ENCODE measurements around the gene GYG2.
A peak's percentile ranks its signal among the peaks of the same experiment; 100 is the strongest.
"Not testable (repeated sequence)": the region's sequence is repeated elsewhere in the genome, so short reads cannot be mapped to it uniquely, and the experiment has no call there.

Gene GYG2

DNA sequence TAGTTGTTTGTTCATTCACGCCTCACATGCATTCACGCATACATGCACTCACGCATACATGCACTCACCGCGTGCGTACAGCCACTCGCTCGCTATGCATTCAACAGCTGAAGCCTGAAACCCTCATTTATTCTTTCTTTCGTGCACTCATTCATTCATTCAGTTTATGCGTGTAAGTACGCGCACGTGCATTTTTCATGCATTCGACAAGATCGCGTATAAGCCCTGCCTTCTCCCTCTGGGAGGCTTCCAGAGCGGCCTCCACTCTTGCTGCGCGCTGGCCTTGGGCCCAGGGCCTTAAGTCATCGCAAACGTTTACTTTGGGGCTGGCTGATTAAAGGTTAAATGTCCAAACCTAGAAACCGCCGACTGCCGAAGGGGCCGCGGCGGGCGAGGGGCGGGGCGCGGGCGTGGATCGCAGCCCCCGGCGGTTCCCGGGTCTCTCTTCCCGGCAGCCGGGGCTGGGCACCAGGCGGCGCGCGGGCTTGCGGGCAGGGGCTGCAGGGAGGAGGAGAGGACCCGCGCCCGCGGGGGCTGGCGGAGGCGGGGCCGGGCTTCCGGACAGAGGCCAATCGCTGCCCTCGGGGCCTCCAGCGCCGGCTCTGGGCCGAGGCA, at the start of gene GYG2:
GYG2 (plus strand) TSS at position 587 of the 615 bp plus-strand sequence. CDS start 1,259 bp downstream, outside the sequence.
- no peak for DNase-seq

DNA sequence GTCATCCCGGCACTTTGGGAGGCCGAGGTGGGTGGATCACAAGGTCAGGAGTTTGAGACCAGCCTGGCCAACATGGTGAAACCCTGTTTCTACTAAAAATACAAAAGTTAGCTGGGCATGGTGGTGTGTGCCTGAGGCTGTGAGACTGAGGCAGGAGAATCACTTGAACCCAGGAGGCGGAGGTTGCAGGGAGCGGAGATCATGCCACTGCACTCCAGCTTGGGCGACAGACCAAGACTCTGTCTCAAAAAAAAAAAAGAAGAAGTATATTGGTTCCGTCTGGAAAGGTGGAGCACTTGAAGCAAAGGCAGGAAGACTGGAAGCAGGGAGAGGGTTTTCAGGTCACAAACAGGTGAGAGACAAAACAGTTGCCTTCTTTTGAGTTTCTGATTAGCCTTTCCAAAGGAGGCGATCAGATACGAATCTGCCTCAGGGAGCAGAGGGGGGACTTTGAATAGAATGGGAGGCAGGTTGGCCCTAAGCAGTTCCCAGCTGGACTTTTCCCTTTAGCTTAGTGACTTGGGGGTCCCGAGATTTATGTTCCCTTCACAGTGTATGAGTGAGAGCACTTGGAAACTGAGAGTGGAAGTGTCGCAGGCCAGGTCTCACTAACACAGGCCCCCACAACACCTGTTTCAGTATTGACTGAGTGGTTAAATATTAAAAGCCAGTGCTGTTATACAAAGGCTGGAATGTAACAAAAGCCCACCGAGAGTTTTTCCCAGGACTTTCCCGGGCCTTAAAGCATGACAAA, 48.1 kb upstream of the GYG2 start:
- DNase-seq, result not testable (repeated sequence)

DNA sequence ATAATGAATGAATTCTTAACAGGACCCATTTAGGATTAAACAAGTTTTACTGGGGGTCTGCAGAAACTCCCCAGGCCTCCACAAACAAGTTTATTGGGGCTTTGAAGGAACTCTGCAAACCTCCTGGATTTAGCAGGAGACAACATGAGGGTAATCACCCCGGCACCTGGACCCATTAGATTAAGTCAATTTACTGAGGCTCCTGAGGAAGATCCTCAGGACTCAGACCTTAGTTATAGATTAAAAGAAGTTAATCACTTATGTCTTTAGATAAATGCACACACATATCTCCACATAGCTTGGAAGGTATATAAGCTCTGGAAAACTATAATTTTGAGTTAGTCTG, 47.5 kb upstream of the GYG2 start:
- DNase-seq, result no peak

DNA sequence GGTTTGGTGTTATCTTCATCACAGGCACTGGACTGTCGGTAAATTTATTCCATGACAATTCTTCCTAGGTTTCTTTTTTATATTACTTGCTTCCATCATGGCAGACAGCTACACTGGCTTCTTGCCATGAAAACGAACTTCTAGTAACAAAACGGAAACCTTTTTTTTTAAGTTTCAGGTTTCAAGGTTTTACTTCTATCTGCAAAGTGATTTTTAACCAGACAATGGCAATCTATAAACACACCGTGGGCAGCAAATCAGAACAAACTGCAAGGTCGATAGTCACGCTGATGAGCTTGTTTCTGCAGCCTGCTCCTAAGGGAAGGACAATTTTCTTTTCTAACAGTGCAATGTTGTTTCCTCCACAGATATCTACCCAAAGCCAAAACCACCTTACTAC, 47.0 kb upstream of the GYG2 start:
- DNase-seq, result no peak

DNA sequence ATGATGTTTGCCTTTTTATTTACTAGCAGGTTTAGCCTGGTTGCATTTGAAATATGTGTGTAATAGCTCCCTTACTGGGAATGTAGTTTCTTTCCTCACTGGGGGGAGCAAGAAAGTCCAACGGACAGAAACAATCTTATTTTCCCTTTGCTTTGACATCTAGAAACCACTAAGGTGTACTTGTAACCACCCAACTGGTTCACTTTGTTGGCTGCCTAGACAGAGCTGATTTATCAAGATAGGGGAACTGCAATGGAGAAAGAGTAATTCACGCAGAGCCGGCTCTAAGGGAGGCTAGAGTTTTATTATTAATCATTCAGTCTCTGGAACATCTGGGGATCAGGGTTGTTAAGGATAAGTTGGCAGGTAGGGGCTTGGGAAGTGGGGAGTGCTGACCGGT, 46.6 kb upstream of the GYG2 start:
- DNase-seq, result no peak

DNA sequence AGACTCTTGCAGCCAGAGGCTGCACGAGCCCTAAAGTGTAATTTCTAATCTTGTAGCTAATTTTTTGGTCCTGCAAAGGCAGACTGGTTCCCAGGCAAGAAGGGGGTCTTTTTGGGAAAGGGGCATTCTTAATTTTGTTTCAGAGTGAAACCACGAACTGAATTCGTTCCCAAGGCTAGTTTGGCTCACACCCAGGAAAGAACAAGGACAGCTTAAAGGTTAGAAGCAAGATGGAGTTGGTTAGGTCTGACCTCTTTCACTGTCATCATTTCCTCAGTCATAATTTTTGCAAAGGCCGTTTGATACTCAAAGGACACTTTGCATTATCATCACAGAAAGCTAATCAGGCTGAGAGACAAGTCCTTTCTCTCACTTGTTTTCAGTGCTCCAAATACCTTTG, 46.0 kb upstream of the GYG2 start:
- no peak for DNase-seq

DNA sequence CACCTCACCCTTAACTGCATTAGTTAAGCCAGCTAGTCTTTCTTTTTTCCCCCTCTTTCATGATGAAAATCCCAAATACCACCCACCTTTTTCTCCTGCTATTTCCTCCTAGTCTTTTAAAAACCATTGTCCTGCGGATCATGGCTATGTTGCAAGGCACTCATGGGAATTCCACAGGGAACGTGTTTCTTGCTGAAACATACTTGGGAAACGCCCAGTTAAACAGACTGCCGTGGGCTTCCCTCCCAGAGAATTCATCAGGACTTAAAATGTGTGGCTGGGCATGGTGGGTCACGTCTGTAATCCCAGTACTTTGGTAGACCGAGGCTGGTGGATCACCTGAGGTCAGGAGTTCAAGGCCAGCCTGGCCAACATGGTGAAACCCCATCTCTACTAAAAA, 44.7 kb upstream of the GYG2 start:
- DNase-seq, result no peak

DNA sequence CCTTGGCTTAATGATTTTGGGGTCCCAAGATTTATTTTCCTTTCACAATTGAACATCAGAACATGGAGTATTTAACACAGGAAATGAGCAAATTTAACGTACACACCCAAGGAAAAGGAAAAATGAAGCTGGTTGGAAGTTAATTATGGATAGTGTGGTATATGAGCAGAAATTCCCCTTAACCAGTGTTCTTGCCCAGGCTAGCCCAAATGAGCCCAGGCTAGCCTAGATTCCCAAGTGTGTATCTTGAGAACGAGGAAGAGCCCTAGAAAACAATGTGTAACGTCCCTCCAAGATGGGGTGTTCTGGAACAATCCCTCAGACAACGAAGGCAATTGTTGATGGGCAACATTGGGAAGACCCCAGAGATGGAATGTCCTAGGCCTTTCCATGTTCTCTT, 43.2 kb upstream of the GYG2 start:
- DNase-seq, result no peak

DNA sequence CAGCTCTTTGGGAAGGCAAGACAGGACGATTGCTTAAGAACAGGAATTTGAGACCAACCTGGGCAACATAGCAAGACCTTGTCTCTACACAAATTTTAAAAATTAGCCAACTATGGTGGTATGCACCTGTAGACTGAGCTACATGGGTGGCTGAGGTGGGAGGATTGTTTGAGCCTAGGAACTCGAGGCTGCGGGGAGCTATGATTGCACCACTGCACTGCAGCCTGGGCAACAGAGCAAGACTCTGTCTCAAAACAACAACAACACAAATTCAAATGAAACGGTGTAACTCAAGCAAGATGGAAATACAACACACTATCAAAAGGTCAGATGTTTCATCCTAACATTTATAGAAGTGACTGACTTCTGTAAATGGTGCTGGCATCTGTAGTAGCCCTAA, 39.8 kb upstream of the GYG2 start:
- DNase-seq, result no peak

DNA sequence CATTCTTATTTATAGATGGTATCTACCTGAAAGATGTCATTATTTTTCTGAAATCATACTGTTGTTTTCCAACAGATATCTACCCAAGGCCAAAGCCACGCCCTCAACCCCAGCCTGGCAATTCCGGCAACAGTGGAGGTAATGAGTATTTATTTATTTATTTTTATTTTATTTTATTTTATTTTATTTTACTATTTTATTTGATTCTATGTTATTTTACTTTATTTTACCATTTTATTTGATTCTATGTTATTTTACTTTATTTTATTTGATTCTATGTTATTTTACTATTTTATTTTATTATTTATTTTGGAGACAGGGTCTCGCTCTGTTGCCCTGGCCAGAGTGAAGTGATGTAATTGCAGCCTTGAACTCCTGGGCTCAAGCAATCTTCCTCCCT, 39.2 kb upstream of the GYG2 start:
- no peak for DNase-seq

DNA sequence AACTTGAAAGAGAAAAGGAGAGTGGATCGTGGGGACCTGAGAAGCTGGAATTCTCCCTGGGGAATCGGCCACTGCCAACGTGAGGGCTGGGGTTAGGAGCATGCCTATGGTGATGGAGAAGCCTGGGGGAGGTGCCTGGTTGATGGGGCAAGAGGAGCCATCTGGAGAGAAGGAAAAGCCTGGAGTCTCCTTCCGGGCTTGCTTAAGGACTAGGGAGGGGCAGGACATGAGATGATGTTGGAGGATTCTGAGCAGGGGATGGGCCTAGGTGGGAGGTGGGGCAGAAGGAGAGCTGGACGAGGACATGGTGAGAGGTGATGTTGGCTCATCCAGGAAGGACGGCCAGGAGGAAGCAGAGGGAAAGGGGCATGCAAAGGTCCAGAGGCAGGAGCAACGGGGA, 35.0 kb upstream of the GYG2 start:
- DNase-seq, result no peak

DNA sequence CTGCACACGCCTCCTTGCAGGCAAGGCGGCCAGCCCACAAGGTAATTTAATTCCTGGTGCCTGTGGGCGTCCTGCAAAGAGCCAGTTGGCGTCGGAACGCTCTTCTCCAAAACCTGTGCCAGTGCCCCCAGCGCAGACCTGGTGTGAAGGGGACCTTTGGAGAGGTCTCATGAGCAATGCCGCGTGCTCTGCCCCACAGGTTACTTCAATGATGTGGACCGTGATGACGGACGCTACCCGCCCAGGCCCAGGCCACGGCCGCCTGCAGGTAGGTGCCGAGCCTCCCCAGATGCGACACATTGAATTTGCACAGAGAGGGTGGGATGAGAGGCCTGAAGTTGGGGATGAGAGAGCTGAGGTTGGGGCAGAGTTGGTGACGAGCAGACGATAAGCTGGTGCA, 34.4 kb upstream of the GYG2 start:
- DNase-seq, result no peak

DNA sequence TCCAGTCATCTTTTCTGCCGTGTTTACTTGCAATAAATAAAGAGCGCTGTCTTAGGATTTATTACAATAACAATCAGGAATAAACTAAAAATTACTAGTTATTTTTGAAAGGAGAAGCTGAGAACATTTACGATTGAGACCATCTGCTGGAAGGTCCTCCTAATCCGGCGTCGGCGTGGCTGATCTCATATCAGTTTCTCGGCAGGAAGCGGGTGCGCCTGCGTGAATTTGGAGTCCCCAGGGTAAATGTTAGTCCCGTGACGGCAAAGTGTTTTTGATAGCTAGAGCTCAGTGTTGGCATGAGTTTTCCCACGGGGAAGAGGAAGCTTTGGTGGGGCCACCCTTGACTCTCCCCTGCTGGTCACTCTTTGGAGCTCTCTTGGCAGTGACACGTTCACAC, 31.9 kb upstream of the GYG2 start:
- not testable (repeated sequence) for DNase-seq

DNA sequence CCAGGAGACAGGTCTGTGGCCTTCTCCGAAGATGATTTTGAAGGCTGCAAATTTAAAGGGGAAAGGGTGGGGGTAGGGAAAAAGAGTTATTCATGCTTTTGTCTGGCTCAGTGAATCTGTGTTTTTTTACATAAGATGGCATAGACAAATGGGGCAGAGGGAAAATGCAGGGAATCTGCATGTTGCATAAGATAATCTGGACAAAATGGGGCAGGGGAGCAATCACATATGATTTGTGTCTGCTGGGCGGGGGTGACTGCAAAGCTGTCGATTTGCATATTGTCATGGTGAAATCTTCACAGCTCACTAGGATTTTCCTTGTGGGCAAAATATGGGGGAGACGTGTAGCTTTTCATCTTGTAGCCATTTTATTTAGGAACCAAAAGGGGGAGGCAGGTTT, 29.4 kb upstream of the GYG2 start:
- no peak for DNase-seq

DNA sequence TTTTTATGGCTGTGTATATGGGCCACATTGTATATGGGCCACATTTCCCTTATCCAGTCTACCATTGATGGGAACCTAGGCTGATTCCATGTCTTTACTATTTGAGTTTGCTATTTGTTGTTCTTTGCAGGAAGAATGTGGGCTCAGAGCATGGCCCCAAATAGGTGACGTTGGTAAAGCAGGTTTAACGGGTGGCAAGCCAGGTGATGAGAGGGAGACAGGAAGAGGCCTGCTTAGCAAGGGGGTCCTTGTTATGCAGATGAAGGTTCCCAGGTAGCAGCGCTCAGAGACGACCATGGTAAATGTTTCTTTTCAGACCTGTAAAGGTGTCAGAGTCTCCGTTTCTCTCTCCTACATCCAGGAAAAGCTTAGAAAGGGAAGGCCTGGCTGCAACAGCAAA, 28.8 kb upstream of the GYG2 start:
- DNase-seq, result not testable (repeated sequence)

DNA sequence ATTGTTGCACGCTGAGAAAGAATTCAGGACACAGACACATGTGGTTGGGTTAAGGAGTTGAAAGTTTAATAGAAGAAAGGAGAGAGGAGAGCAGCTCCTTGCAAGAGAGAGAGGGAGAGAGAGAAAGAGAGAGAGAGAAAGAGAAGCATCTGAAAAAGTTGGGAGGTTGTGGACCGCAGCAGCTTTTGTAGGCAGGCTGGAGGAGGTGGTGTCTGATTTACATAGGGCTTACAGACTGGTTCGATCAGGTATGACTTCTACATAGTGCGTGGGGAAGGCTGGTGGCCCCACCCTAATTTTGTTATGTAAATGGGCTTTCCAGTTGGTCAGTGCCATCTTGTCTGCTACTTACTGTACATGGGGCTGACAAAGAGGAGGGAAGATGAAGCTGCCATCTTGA, 27.5 kb upstream of the GYG2 start:
- DNase-seq, result no peak

DNA sequence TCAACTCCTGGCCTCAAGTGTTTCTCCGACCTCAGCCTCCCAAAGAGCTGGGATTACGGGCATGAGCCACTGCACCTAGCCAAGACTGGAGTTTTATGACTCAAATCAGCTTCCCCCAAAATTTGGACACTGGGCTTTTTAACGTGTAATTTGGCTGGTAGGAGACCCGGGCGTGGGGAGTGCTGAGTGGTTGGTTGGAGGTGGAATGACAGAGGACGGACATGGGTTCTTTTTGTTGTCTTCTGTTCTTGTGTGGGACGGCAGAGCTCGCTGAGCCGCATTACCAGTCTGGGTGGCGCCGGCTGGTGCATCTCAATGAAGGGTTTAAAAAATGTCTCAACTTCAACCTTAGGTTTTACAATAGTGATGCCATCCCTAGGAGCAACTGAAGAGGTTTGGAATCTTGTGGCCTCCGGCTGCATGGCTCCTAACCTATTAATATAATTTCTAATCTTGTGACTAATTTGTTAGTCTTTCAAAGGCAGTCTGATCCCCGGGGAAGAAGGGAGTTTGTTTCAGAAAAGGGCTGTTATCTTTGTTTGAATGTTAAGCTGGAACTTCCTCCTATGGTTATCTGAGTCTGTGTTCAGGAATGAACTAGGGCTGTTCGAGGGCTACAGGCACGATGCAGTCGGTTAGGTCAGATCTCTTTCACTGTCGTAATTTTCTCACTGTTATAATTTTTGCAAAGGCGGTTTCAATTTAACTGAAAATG, 26.2 kb upstream of the GYG2 start:
- not testable (repeated sequence) for DNase-seq

DNA sequence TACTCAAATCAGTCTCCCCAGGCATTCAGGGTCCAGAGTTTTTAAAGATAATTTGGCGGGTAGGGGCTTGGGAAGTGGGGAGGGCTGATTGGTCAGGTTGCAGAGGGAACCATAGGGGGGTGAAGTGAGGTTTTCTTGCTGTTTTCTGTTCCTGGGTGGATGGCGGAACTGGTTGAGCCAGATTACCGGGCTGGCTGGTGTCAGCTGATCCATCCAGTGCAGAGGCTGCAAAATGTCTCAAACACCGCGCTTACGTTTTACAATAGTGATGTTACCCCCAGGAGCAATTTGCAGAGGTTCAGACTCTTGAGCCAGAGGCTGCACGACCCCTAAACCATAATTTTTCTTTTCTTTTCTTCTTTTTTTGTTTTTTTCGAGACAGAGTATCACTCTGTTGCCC, 25.2 kb upstream of the GYG2 start:
- DNase-seq, result not testable (repeated sequence)

DNA sequence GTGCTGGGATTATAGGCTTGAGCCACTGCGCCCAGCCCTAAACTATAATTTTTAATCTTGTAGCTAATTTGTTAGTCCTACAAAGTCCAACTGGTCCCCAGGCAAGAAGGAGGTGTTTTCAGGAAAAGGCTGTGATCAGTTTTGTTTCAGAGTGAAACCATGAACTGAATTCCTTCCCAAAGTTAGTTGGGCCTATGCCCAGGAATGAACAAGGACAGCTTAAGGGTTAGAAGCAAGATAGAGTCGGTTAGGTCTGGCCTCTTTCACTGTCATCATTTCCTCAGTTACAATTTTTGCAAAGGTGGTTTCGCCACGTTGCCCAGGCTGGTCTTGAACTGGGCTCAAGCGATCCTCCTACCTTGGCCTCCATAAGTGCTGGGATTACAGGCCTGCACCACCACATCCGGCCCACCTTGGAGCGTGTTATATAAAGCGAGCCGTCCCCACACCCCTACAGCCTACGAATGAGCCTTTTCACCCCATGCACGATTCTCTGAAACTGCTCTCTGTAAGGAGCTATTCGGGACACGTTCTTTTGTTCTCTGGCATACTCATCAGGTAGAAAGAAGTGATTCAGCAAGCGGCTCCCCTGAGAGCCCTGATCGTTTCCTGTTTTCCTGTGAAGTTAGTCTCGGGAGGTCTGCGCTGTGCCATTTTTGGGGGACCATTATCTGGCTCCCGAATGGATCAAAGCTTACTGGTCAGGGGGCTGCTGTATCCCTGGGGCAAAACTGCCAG, 24.5 kb upstream of the GYG2 start:
- not testable (repeated sequence) for DNase-seq

DNA sequence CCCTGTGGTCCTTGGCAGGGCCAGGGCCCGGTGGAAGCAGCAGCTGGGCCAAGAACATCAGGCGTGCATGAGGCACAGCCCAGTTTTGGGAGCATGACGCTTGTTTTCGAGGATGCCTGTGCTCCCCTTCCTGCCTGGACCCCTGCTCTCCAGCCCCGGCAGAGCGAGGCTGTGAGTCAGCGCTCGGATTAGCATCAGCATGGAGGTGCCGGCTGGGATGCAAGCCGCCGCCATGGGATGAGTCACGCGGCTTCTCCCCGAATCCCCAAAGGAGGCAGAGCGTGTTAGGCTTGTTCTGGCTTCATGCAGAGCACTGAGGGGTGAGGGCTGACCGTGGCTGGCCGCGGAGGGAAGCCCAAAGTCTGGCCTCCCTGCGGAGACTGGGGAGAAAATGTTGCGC, 23.9 kb upstream of the GYG2 start:
- not testable (repeated sequence) for DNase-seq

DNA sequence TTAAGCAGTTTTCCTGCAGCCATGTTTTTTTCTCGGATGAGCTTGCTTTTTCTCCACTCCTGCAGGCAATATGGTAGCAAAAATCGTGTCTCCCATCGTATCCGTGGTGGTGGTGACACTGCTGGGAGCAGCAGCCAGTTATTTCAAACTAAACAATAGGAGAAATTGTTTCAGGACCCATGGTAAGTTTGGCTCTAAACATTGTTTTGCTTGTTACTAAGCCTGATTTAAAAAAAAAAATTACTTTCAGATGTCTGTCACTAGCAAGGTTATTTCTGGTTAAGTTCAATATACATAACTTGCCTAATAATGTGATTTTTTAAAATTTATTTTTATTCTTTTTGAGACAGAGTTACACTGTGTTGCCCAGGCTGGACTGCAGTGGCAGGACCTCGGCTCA, 17.5 kb upstream of the GYG2 start:
- no peak for DNase-seq

DNA sequence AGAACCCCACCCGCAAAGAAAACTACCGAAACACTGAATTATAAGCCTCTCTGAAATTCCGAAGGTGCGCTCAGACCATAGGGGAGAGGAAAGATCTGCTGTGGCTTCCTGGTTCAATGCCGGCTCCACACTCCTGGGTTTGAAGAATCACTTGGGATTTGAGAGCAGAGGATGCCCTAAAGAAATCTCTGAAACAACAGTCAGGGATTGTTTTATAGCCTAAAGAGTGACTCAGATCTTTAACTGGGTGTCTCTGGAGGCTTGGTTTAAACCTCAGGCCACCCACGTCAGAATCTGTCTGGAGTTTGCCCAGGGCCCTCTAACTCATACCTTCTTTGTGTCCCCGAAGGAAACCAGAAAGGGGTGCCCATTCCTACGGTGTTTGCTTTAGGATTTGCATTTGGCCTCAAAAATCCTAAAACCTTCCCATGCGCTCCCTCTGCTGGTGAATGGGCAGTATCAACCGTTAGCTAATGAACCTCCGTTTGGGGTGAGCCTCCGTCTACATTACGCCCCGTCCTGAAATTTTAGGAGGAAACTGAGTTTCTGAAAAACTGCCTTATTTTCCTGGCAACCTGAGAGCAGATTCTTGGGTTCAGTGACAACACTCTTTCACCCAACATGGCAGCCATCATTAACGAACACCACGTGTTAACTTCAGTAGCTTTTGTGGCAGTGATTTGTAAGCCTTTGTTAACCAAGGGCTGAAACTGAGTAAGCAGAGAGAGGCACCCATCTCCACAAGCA, 16.4 kb upstream of the GYG2 start:
- peak; percentile 72 for DNase-seq

DNA sequence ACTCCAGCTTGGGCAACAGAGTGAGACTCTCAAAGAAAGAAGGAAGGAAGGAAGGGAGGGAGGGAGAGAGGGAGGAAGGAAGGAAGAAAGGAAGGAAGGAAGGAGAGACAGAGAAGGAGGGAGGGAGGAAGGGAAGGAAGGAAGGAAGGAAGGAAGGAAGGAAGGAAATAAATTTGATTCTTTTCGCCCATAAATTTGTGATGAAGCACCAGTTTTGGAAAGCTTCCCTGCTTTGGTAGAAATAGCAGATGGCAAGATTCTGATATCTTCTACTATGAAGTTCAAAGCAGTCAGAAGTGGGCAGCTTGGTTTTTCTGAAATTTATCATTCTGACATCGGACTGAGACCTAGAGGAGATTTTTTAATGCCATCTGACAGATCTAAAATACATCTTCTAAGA, 11.7 kb upstream of the GYG2 start:
- DNase-seq, result no peak
